WTC11 (cell line): ENCODE data around the gene PRR19.

ENCODE experiments used
- TF ChIP-seq, protein P1 (sequence below): sonication (generic); formaldehyde crosslinking; IDR thresholded peaks from 2 replicates; pipeline ENCODE4 v1.8.0; 2022; ENCODE audit warnings: mild to moderate bottlenecking, missing genetic modification reagents
- TF ChIP-seq, protein P2 (sequence below): fragments of 250-450 bp; sonication (Bioruptor Pico); IDR thresholded peaks from 2 replicates; pipeline ENCODE4 v1.9.0; 2021; ENCODE audit warnings: mild to moderate bottlenecking
- TF ChIP-seq, protein P3 (sequence below): sonication (generic); formaldehyde crosslinking; IDR thresholded peaks from 2 replicates; pipeline ENCODE4 v1.8.1; 2022; ENCODE audit warnings: low read depth, missing genetic modification reagents, borderline replicate concordance

DNA sequence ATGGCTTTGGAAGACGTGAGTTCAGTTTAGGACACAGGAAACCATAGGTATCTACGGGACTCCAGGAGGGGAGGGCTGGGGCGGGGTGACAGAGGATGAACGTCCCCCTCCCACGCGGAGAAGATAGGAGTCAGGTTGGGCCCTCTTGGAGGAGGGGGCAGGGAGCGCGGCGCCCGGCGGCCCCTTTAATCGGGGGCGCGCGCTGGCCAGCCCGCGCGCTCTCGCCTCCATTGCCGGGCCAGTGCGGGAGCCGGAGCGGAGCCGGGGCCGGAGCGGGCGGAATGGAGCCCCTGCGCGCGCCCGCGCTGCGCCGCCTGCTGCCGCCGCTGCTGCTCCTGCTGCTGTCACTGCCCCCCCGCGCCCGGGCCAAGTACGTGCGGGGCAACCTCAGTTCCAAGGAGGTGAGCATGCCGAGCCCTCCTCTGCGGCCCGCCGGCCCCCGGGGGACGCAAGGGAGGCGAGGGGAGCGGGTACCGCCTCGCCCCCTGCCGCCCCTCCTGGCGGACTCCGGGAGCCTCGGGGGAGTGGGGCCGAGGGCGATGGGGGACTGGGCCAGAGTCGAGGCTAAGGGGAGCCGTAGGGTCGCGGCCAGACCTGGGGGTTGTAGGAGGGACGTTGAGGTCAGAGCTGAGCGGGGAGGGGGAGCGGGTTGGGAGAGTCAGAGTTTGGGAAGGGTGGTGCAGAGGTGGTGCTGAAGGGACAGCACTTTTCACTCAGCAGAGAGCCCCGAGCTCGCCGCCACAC, 11.3 kb downstream of the PRR19 start, which contains the start of gene TMEM145:
- TF ChIP-seq, protein P1, sequence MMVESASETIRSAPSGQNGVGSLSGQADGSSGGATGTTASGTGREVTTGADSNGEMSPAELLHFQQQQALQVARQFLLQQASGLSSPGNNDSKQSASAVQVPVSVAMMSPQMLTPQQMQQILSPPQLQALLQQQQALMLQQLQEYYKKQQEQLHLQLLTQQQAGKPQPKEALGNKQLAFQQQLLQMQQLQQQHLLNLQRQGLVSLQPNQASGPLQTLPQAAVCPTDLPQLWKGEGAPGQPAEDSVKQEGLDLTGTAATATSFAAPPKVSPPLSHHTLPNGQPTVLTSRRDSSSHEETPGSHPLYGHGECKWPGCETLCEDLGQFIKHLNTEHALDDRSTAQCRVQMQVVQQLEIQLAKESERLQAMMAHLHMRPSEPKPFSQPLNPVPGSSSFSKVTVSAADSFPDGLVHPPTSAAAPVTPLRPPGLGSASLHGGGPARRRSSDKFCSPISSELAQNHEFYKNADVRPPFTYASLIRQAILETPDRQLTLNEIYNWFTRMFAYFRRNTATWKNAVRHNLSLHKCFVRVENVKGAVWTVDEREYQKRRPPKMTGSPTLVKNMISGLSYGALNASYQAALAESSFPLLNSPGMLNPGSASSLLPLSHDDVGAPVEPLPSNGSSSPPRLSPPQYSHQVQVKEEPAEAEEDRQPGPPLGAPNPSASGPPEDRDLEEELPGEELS: peak; percentile 69
- TF ChIP-seq, protein P2, sequence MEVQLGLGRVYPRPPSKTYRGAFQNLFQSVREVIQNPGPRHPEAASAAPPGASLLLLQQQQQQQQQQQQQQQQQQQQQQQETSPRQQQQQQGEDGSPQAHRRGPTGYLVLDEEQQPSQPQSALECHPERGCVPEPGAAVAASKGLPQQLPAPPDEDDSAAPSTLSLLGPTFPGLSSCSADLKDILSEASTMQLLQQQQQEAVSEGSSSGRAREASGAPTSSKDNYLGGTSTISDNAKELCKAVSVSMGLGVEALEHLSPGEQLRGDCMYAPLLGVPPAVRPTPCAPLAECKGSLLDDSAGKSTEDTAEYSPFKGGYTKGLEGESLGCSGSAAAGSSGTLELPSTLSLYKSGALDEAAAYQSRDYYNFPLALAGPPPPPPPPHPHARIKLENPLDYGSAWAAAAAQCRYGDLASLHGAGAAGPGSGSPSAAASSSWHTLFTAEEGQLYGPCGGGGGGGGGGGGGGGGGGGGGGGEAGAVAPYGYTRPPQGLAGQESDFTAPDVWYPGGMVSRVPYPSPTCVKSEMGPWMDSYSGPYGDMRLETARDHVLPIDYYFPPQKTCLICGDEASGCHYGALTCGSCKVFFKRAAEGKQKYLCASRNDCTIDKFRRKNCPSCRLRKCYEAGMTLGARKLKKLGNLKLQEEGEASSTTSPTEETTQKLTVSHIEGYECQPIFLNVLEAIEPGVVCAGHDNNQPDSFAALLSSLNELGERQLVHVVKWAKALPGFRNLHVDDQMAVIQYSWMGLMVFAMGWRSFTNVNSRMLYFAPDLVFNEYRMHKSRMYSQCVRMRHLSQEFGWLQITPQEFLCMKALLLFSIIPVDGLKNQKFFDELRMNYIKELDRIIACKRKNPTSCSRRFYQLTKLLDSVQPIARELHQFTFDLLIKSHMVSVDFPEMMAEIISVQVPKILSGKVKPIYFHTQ (CRISPR knock-in tag): no peak
- TF ChIP-seq, protein P3, sequence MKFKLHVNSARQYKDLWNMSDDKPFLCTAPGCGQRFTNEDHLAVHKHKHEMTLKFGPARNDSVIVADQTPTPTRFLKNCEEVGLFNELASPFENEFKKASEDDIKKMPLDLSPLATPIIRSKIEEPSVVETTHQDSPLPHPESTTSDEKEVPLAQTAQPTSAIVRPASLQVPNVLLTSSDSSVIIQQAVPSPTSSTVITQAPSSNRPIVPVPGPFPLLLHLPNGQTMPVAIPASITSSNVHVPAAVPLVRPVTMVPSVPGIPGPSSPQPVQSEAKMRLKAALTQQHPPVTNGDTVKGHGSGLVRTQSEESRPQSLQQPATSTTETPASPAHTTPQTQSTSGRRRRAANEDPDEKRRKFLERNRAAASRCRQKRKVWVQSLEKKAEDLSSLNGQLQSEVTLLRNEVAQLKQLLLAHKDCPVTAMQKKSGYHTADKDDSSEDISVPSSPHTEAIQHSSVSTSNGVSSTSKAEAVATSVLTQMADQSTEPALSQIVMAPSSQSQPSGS (CRISPR knock-in tag): no peak
